Measurements from ENCODE around the gene ERCC2.
"Not testable (repeated sequence)": the region's sequence is repeated elsewhere in the genome, so short reads cannot be mapped to it uniquely, and the experiment has no call there.

DNA sequence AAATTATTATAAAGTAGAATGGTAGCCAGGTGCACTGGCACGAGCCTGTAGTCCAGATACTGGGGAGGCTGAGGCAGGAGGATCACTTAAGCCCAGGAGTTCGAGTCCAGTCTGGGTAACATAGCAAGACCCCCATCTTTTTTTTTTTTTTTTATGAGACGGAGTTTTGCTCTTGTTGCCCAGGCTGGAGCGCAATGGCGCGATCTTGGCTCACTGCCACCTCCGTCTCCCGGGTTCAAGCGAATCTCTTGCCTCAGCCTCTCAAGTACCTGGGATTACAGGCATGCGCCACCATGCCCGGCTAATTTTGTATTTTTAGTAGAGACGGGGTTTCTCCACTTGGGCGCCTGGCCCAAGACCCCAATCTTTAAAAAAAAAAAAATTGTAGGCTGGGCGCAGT is 58.1 kb downstream of the ERCC2 start:
- TF ChIP-seq, protein P1, sequence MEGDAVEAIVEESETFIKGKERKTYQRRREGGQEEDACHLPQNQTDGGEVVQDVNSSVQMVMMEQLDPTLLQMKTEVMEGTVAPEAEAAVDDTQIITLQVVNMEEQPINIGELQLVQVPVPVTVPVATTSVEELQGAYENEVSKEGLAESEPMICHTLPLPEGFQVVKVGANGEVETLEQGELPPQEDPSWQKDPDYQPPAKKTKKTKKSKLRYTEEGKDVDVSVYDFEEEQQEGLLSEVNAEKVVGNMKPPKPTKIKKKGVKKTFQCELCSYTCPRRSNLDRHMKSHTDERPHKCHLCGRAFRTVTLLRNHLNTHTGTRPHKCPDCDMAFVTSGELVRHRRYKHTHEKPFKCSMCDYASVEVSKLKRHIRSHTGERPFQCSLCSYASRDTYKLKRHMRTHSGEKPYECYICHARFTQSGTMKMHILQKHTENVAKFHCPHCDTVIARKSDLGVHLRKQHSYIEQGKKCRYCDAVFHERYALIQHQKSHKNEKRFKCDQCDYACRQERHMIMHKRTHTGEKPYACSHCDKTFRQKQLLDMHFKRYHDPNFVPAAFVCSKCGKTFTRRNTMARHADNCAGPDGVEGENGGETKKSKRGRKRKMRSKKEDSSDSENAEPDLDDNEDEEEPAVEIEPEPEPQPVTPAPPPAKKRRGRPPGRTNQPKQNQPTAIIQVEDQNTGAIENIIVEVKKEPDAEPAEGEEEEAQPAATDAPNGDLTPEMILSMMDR (IDR thresholded peaks at IDR 0.05), result not testable (repeated sequence)
- not testable (repeated sequence) for TF ChIP-seq POLR2A (IDR thresholded peaks at IDR 0.05)
